Muscle of back (tissue), 11 donors: Measurements from ENCODE around the gene CMKLR1. TPM values are rescaled to one million over a fixed set of nuclear protein-coding genes. Genes with fewer than 3 reads are reported as not detected.

Experiments used
- DNase-seq, 3 donors: peaks; one replicate each; pipeline versions ENCODE4 v3.0.0 to v3.0.0-alpha.2; 2013
- polyA plus RNA-seq, 10 donors: library from polyadenylated mRNA; unstranded; fragments of 120-200 nt; gene quantifications; one replicate each; pipeline ENCODE4 v1.2.1, GENCODE V29; 2013; ENCODE audit not compliant: insufficient read length in 10 of 10

The CMKLR1 gene
- polyA plus RNA-seq, 10 donors = 3.3 to 6.6 (median 5.0) TPM

- DNase-seq = no peak
Measured at GRCh38 chr12:108302016-108302402, 37.1 kb downstream of the CMKLR1 start.

- no peak for DNase-seq
Measured at GRCh38 chr12:108301346-108301745, 37.8 kb downstream of the CMKLR1 start.

- no peak for DNase-seq
Measured at GRCh38 chr12:108299980-108300696, 39.0 kb downstream of the CMKLR1 start.

GRCh38 chr12:108299516-108299915, 39.6 kb downstream of the CMKLR1 start:
- DNase-seq = no peak

GRCh38 chr12:108298761-108299275, 40.3 kb downstream of the CMKLR1 start:
- no peak for DNase-seq

GRCh38 chr12:108297895-108298760, 41.0 kb downstream of the CMKLR1 start:
- no peak for DNase-seq

GRCh38 chr12:108297424-108297823, 41.7 kb downstream of the CMKLR1 start:
- no peak for DNase-seq

GRCh38 chr12:108296945-108297344, 42.2 kb downstream of the CMKLR1 start:
- no peak for DNase-seq

GRCh38 chr12:108295641-108296040, 43.5 kb downstream of the CMKLR1 start:
- no peak for DNase-seq

- peak; percentile 70 to 94 (median 85) for DNase-seq
Measured at GRCh38 chr12:108289350-108290161, 49.6 kb downstream of the CMKLR1 start.

GRCh38 chr12:108287227-108287626, 51.9 kb downstream of the CMKLR1 start:
- DNase-seq = no peak

GRCh38 chr12:108285016-108285415, 54.1 kb downstream of the CMKLR1 start:
- no peak for DNase-seq

GRCh38 chr12:108284163-108284562, 54.9 kb downstream of the CMKLR1 start:
- DNase-seq = no peak

- no peak for DNase-seq
Measured at GRCh38 chr12:108282676-108283075, 56.4 kb downstream of the CMKLR1 start.

GRCh38 chr12:108282160-108282559, 57.0 kb downstream of the CMKLR1 start:
- no peak for DNase-seq

- DNase-seq = no peak
Measured at GRCh38 chr12:108277613-108278012, 61.5 kb downstream of the CMKLR1 start.

GRCh38 chr12:108273217-108273616, 65.9 kb downstream of the CMKLR1 start:
- no peak for DNase-seq

GRCh38 chr12:108271951-108272872, 66.9 kb downstream of the CMKLR1 start:
- DNase-seq = no peak

GRCh38 chr12:108270849-108271143, 68.3 kb downstream of the CMKLR1 start:
- DNase-seq = no peak

GRCh38 chr12:108270035-108270848, 68.9 kb downstream of the CMKLR1 start:
- no peak for DNase-seq
